HepG2 (cell line): ENCODE results near the gene AMTN. TPM values are rescaled to one million over a fixed set of nuclear protein-coding genes. Genes with fewer than 3 reads are reported as not detected.

Experiments
- DNMT3B ChIP-seq: conservative IDR thresholded peaks from 2 replicates; pipeline ENCODE4 v1.6.1; 2016; ENCODE audit warnings: missing biosample characterization, control low read depth
- FOXA3 ChIP-seq: IDR thresholded peaks from 2 replicates; pipeline ENCODE4 v1.6.1; 2016; ENCODE audit warnings: missing genetic modification reagents, missing compliant biosample characterization
- GATAD2A ChIP-seq: IDR thresholded peaks from 2 replicates; pipeline ENCODE4 v1.6.1; 2016
- GTF2F1 ChIP-seq: fragments of 150-350 bp; IDR thresholded peaks from 2 replicates; pipeline ENCODE4 v1.6.1; 2014; ENCODE audit warnings: low read length
- IKZF1 ChIP-seq: fragments of 450-650 bp; IDR thresholded peaks from 2 replicates; pipeline ENCODE4 v1.7.1; 2016
- KLF13 ChIP-seq: sonication (generic); formaldehyde crosslinking; IDR thresholded peaks from 2 replicates; pipeline ENCODE4 v1.4.0; 2020; ENCODE audit warnings: mild to moderate bottlenecking, missing genetic modification reagents
- KLF9 ChIP-seq: IDR thresholded peaks from 2 replicates; pipeline ENCODE4 v1.6.1; 2016; ENCODE audit warnings: low read depth
- RBAK ChIP-seq: sonication (generic); formaldehyde crosslinking; IDR thresholded peaks from 2 replicates; pipeline ENCODE4 v1.5.1; 2020; ENCODE audit warnings: mild to moderate bottlenecking, missing genetic modification reagents
- REPIN1 ChIP-seq: sonication (generic); formaldehyde crosslinking; IDR thresholded peaks from 2 replicates; pipeline ENCODE4 v1.8.0; 2022; ENCODE audit warnings: missing genetic modification reagents, low read depth, mild to moderate bottlenecking, borderline replicate concordance
- SALL1 ChIP-seq: sonication (generic); formaldehyde crosslinking; IDR thresholded peaks from 2 replicates; pipeline ENCODE4 v1.8.0; 2022; ENCODE audit warnings: mild to moderate bottlenecking, missing genetic modification reagents
- SMAD3 ChIP-seq: sonication (generic); formaldehyde crosslinking; IDR thresholded peaks from 2 replicates; pipeline ENCODE4 v1.4.0; 2020; ENCODE audit warnings: missing genetic modification reagents
- ZNF101 ChIP-seq: sonication (generic); formaldehyde crosslinking; IDR thresholded peaks from 2 replicates; pipeline ENCODE4 v1.4.0; 2020; ENCODE audit warnings: mild to moderate bottlenecking, low read depth, missing genetic modification reagents, borderline replicate concordance
- ZNF292 ChIP-seq: sonication (generic); formaldehyde crosslinking; IDR thresholded peaks from 2 replicates; pipeline ENCODE4 v1.8.1; 2022; ENCODE audit warnings: mild to moderate bottlenecking, low read depth, missing genetic modification reagents, borderline replicate concordance
- ZNF660 ChIP-seq: sonication (generic); formaldehyde crosslinking; IDR thresholded peaks from 2 replicates; pipeline ENCODE4 v1.5.1; 2020; ENCODE audit warnings: mild to moderate bottlenecking, low read depth, missing genetic modification reagents, borderline replicate concordance
- ZNF749 ChIP-seq: sonication (generic); formaldehyde crosslinking; IDR thresholded peaks from 2 replicates; pipeline ENCODE4 v1.8.0; 2022; ENCODE audit warnings: mild to moderate bottlenecking, missing genetic modification reagents, moderate library complexity, borderline replicate concordance
- ZNF761 ChIP-seq: sonication (generic); formaldehyde crosslinking; conservative IDR thresholded peaks from 2 replicates; pipeline ENCODE4 v1.4.0; 2020; ENCODE audit warnings: mild to moderate bottlenecking, missing genetic modification reagents
- polyA plus RNA-seq, 8 experiments: library from polyadenylated mRNA; depleted of rRNA in 3 of 8; stranded (reverse) in 7 of 8; unstranded in 1 of 8; fragments of >200 nt; fragmentation: Illumina TruSeq in 4 of 8; extraction: Trizol in 4 of 8; gene quantifications; 2 replicates each; pipeline versions ENCODE4 v1.2.1 to v1.2.3, GENCODE V29; 2011 to 2016; ENCODE audit warnings: low read depth in 4 of 8, missing spikeins in 1 of 8, mixed read lengths in 1 of 8; ENCODE audit not compliant: insufficient read depth in 1 of 8
- total RNA-seq, 5 experiments: library from RNA; depleted of rRNA; stranded (reverse); fragments of >200 nt; fragmentation: Illumina TruSeq; extraction: Trizol; gene quantifications; 2 replicates each; pipeline ENCODE4 v1.2.3, GENCODE V29; 2016; ENCODE audit warnings: low read depth in 1 of 5
- TF ChIP-seq, protein P1 (sequence below): sonication (generic); formaldehyde crosslinking; IDR thresholded peaks from 2 replicates; pipeline ENCODE4 v1.5.0; 2020; ENCODE audit warnings: mild to moderate bottlenecking, missing genetic modification reagents
- TF ChIP-seq, protein P2 (sequence below): sonication (generic); formaldehyde crosslinking; IDR thresholded peaks from 2 replicates; pipeline ENCODE4 v1.4.0; 2020; ENCODE audit warnings: missing genetic modification reagents, mild to moderate bottlenecking, borderline replicate concordance
- TF ChIP-seq, protein P3 (sequence below): sonication (generic); formaldehyde crosslinking; IDR thresholded peaks from 2 replicates; pipeline ENCODE4 v1.4.0; 2020; ENCODE audit warnings: mild to moderate bottlenecking, missing genetic modification reagents
- TF ChIP-seq, protein P4 (sequence below): IDR thresholded peaks from 2 replicates; pipeline ENCODE4 v1.6.1; 2016; ENCODE audit warnings: mild to moderate bottlenecking
- TF ChIP-seq, protein P5 (sequence below): sonication (generic); formaldehyde crosslinking; IDR thresholded peaks from 2 replicates; pipeline ENCODE4 v1.4.0; 2020; ENCODE audit warnings: missing genetic modification reagents

The AMTN gene
- total and polyA plus RNA-seq, 2 of the 13 experiments (the other 11 are each of a cell fraction or from before 2014, with no cell fraction given), result 0.15 TPM; not detected in 1

DNA sequence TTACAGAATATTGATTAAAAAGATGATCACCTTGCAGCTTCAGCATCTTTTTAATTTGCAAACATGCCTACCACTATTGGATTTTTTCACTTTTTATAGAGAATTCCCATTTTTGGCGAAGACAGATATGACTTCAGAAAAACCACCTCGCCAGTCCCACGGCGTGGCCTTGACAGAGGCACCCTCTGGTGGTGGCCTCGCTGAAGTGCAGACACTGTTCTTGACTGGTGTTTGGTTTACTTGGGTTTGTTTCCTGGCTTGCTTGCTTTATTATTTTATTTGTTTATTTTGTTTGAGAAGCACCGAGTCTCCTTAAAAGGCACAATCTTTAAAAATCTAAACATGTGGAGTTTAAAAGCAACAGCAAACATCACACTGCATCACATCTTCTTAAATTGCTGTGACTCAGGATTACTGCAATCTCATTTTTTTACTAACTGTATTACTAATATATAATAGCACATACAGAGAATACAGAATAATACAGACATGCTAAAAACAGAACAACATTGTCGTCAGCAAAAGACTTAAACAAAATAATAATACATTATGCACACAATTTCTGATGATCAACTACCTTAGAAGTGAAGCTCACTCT, 13.1 kb upstream of the AMTN start (continued):
- TF ChIP-seq, protein P1, sequence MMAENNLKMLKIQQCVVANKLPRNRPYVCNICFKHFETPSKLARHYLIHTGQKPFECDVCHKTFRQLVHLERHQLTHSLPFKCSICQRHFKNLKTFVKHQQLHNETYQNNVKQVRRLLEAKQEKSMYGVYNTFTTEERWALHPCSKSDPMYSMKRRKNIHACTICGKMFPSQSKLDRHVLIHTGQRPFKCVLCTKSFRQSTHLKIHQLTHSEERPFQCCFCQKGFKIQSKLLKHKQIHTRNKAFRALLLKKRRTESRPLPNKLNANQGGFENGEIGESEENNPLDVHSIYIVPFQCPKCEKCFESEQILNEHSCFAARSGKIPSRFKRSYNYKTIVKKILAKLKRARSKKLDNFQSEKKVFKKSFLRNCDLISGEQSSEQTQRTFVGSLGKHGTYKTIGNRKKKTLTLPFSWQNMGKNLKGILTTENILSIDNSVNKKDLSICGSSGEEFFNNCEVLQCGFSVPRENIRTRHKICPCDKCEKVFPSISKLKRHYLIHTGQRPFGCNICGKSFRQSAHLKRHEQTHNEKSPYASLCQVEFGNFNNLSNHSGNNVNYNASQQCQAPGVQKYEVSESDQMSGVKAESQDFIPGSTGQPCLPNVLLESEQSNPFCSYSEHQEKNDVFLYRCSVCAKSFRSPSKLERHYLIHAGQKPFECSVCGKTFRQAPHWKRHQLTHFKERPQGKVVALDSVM (CRISPR knock-in tag), result no peak
- TF ChIP-seq ZNF101 (CRISPR knock-in tag) (no peak), ZNF292 (CRISPR knock-in tag) (no peak), ZNF660 (CRISPR knock-in tag) (no peak), KLF13 (CRISPR knock-in tag) (no peak), REPIN1 (no peak), DNMT3B (CRISPR knock-in tag) (no peak), GTF2F1 (no peak), SALL1 (CRISPR knock-in tag) (peak; percentile 53), ZNF761 (CRISPR knock-in tag) (no peak), GATAD2A (CRISPR knock-in tag) (peak; percentile 48; the same call in 1 of the 2 replicates), SMAD3 (0 out of 2 replicates have a peak, but pooled peaks have one; percentile 27), IKZF1 (no peak), KLF9 (no peak), RBAK (no peak), FOXA3 (0 out of 2 replicates have a peak, but pooled peaks have one; percentile 32), ZNF749 (CRISPR knock-in tag) (no peak)
- TF ChIP-seq, protein P2, sequence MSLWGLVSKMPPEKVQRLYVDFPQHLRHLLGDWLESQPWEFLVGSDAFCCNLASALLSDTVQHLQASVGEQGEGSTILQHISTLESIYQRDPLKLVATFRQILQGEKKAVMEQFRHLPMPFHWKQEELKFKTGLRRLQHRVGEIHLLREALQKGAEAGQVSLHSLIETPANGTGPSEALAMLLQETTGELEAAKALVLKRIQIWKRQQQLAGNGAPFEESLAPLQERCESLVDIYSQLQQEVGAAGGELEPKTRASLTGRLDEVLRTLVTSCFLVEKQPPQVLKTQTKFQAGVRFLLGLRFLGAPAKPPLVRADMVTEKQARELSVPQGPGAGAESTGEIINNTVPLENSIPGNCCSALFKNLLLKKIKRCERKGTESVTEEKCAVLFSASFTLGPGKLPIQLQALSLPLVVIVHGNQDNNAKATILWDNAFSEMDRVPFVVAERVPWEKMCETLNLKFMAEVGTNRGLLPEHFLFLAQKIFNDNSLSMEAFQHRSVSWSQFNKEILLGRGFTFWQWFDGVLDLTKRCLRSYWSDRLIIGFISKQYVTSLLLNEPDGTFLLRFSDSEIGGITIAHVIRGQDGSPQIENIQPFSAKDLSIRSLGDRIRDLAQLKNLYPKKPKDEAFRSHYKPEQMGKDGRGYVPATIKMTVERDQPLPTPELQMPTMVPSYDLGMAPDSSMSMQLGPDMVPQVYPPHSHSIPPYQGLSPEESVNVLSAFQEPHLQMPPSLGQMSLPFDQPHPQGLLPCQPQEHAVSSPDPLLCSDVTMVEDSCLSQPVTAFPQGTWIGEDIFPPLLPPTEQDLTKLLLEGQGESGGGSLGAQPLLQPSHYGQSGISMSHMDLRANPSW (CRISPR knock-in tag), result no peak
- TF ChIP-seq, protein P3, sequence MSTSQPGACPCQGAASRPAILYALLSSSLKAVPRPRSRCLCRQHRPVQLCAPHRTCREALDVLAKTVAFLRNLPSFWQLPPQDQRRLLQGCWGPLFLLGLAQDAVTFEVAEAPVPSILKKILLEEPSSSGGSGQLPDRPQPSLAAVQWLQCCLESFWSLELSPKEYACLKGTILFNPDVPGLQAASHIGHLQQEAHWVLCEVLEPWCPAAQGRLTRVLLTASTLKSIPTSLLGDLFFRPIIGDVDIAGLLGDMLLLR (CRISPR knock-in tag), result no peak
- TF ChIP-seq, protein P4, sequence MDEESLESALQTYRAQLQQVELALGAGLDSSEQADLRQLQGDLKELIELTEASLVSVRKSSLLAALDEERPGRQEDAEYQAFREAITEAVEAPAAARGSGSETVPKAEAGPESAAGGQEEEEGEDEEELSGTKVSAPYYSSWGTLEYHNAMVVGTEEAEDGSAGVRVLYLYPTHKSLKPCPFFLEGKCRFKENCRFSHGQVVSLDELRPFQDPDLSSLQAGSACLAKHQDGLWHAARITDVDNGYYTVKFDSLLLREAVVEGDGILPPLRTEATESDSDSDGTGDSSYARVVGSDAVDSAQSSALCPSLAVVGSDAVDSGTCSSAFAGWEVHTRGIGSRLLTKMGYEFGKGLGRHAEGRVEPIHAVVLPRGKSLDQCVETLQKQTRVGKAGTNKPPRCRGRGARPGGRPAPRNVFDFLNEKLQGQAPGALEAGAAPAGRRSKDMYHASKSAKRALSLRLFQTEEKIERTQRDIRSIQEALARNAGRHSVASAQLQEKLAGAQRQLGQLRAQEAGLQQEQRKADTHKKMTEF (CRISPR knock-in tag), result 0 out of 2 replicates have a peak, but pooled peaks have one; percentile 27
- TF ChIP-seq, protein P5, sequence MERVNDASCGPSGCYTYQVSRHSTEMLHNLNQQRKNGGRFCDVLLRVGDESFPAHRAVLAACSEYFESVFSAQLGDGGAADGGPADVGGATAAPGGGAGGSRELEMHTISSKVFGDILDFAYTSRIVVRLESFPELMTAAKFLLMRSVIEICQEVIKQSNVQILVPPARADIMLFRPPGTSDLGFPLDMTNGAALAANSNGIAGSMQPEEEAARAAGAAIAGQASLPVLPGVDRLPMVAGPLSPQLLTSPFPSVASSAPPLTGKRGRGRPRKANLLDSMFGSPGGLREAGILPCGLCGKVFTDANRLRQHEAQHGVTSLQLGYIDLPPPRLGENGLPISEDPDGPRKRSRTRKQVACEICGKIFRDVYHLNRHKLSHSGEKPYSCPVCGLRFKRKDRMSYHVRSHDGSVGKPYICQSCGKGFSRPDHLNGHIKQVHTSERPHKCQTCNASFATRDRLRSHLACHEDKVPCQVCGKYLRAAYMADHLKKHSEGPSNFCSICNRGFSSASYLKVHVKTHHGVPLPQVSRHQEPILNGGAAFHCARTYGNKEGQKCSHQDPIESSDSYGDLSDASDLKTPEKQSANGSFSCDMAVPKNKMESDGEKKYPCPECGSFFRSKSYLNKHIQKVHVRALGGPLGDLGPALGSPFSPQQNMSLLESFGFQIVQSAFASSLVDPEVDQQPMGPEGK (CRISPR knock-in tag), result no peak
